ENCODE data around the gene SPRED2. TPM values are rescaled to one million over a fixed set of nuclear protein-coding genes. Genes with fewer than 3 reads are reported as not detected.

Gene SPRED2
- total RNA-seq, 4 donors from 2014 or later = 13.7 to 25.3 (median 17.8) TPM

- TF ChIP-seq CTCF (IDR thresholded peaks at IDR 0.05; ENCODE audit: low read depth) = no peak
Observed at GRCh38 chr2:65415091-65415490, 17.3 kb downstream of the SPRED2 start.

DNA sequence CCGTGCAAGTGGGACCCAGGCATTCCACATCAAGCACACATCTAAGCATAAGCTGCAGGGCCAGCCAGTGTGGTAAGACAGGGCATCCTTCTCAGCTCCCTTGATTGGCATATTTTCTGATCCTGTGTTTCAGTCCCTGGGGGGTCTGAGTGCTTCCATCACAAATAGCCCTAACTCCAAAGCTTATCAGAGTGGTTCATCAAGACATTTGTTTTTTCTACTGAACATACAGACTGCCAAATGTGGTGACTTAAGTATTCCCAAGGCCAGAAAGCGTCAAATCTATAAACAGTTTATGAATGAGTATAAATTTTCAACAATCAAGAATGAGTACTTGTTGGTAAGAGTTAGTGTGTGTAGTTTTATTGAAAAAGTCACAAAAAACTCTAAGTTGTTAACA lies 18.8 kb downstream of the SPRED2 start:
- no peak for TF ChIP-seq CTCF (IDR thresholded peaks at IDR 0.05; ENCODE audit: low read depth)

- TF ChIP-seq CTCF (IDR thresholded peaks at IDR 0.05; ENCODE audit: low read depth) = no peak
Observed at GRCh38 chr2:65413106-65413505, 19.3 kb downstream of the SPRED2 start.

DNA sequence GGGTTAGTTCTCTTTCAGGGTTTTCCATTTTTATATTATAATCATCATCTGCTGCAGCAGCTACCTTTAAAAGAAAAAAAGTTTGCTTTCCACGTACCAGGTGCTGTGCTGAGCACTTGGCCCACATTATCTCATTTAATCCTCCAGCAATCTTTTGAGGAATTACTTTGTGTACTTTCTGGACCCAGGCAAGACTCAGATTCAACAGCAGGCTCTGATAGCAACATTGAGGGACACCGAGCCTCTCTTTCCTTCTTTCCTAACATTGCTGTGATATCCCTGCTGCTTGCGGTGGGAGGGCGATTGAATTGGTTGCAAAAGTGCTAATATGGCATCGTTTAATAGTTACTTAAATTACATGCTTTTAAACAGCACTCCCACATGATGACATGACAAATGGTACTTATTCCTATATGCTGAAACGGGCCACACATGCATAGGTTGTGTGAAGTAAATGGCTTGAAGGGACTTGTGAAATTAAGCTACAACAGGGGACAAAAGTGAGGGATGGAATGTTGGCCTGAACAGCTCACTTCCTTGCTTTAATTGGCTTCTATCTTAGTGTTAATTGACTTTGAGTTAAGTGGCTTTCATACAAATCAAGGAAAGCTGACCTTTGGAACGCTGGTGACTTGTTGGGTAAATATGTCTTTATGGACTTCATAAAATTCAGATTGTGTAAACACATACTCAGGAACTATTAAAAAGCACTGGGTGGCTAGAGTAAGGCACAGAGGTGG lies 21.2 kb downstream of the SPRED2 start:
- TF ChIP-seq CTCF (IDR thresholded peaks at IDR 0.05; ENCODE audit: low read depth) = no peak

DNA sequence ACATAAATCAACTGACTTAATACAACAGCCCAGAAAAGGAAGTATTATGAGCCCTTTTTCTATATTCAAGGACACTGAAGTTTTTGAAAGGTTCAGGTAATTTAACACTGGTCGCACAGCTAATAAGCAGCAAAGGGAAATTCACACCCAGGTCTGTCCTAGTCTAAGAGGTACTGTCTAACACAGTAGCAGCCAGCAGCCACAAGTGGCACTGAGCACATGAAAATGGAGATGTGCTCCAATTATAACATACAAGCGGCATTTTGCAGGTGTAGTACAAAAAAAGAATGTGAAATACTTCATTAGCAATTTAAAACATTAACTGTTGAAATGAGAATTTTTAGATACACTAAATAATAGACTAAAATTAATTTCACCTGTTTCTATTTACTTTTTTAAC lies 23.4 kb downstream of the SPRED2 start:
- TF ChIP-seq CTCF (IDR thresholded peaks at IDR 0.05; ENCODE audit: low read depth) = no peak

DNA sequence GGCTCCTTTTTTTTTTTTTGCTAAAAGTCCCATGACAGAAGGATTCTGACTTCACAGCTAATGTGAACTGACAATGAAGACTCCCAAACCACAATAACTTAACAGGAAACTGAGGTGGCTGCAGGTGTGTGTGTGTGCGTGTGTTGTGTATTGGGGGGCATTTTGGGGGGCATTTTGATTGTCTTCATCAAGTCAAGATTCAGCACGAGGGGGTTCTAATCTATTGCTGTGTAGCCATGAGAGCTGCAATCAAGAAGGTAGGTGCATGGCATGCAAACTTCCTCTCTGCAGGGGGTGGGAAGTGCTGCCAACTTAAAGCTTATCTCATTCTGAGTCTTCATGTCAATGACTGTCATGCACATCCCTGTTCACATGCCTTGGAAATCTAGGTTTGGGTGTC lies 25.2 kb downstream of the SPRED2 start:
- no peak for TF ChIP-seq CTCF (IDR thresholded peaks at IDR 0.05; ENCODE audit: low read depth)

- no peak for TF ChIP-seq CTCF (IDR thresholded peaks at IDR 0.05; ENCODE audit: low read depth)
Observed at GRCh38 chr2:65404988-65405697, 27.3 kb downstream of the SPRED2 start.

All from subcutaneous adipose tissue (tissue), 4 donors.